Measurements from ENCODE around the gene FURIN. TPM values are rescaled to one million over a fixed set of nuclear protein-coding genes. Genes with fewer than 3 reads are reported as not detected.

The FURIN gene
- total and polyA plus RNA-seq, 9 of the 15 experiments (the other 6 are each of a cell fraction or from before 2014, with no cell fraction given) = 0.92 to 99.9 (median 34.8) TPM

- TF ChIP-seq SAP30 (IDR thresholded peaks at IDR 0.05; ENCODE audit: borderline replicate concordance, insufficient read depth, low read depth, low read length, poor library complexity, severe bottlenecking) (no peak), HDGF (IDR thresholded peaks at IDR 0.05) (no peak), CCNT2 (IDR thresholded peaks at IDR 0.05; ENCODE audit: borderline replicate concordance, extremely low read depth, insufficient read length, low read depth, low read length) (no peak), GATA2 (CRISPR knock-in tag; IDR thresholded peaks at IDR 0.05) (no peak), ZNF347 (CRISPR knock-in tag; IDR thresholded peaks at IDR 0.05; ENCODE audit: low read depth) (no peak), CREB3 (tag; conservative IDR thresholded peaks at IDR 0.05; ENCODE audit: low read depth) (0 out of 2 replicates have a peak, but pooled peaks have one; percentile 61), SRSF1 (IDR thresholded peaks at IDR 0.05; ENCODE audit: low read depth, low read length) (no peak), TCF7 (IDR thresholded peaks at IDR 0.05; ENCODE audit: borderline replicate concordance) (no peak), HMG20A (CRISPR knock-in tag; conservative IDR thresholded peaks at IDR 0.05) (no peak), NUFIP1 (IDR thresholded peaks at IDR 0.05; ENCODE audit: partially characterized antibody) (no peak), CREB3L1 (IDR thresholded peaks at IDR 0.05; ENCODE audit: borderline replicate concordance, low read depth) (no peak), ZEB2 (IDR thresholded peaks at IDR 0.05) (peak; percentile 45; the same call in 1 of the 2 replicates), ZNF695 (CRISPR knock-in tag; IDR thresholded peaks at IDR 0.05) (0 out of 2 replicates have a peak, but pooled peaks have one; percentile 44), U2AF1 (optimal IDR thresholded peaks at IDR 0.05; ENCODE audit: low read depth, low read length) (no peak), SAFB2 (IDR thresholded peaks at IDR 0.05; ENCODE audit: borderline replicate concordance, low read depth, low read length, severe bottlenecking) (no peak), MBD1 (CRISPR knock-in tag; IDR thresholded peaks at IDR 0.05) (no peak), TBL1XR1 (IDR thresholded peaks at IDR 0.05; ENCODE audit: low read length in 2 of 2) (no peak; a peak in 1 of 4 replicates), MAZ (CRISPR knock-in tag; conservative IDR thresholded peaks at IDR 0.05 in 1 of 2, IDR thresholded peaks at IDR 0.05 in 1 of 2) (peak in 1 of 2 experiments; percentile 25; a peak in 1 of 4 replicates), ETS1 (conservative IDR thresholded peaks at IDR 0.05; ENCODE audit: control insufficient read depth, low read depth, low read length) (no peak), ZNF512 (tag; IDR thresholded peaks at IDR 0.05) (no peak), ZNF699 (CRISPR knock-in tag; IDR thresholded peaks at IDR 0.05; ENCODE audit: insufficient replicate concordance) (no peak)
Observed at GRCh38 chr15:90869140-90869541, 753 bp downstream of the FURIN start (continued).

Measured in K562 (cell line).